ENCODE results near the gene C19orf85. TPM values are rescaled to one million over a fixed set of nuclear protein-coding genes. Genes with fewer than 3 reads are reported as not detected.

C19orf85 gene
- total RNA-seq, 2 experiments from 2014 or later: not detected

- H3K9me3 ChIP-seq (ENCODE audit: control insufficient read depth in 1 of 2, insufficient read depth in 1 of 2, low read length in 2 of 2): peaks cover 0 to 23% of the 10 kb centered on the region in 2 experiments
- no peak overlapping the region for H3K27ac ChIP-seq (ENCODE audit: low read depth in 1 of 2, low read length in 2 of 2)
- H3K27me3 ChIP-seq (ENCODE audit: control insufficient read depth in 1 of 2, insufficient read depth in 2 of 2, low read length in 2 of 2): peaks cover 53 to 70% of the 10 kb centered on the region in 2 experiments
- ChIA-PET CTCF (interaction anchor here (1.0 kb wide), 1 partner anchor 60 kb away, joined by 3 read pairs; no protein-coding TSS in a partner anchor), POLR2A (no interaction called here)
- intact Hi-C loops (cut with DNase I, micrococcal nuclease): no loop called here
- Mint-ChIP-seq H3K4me1 (ENCODE audit: low read depth) (peaks cover 33% of the 10 kb centered on the region), H3K9me3 (no peaks in the 10 kb centered on the region), H3K27me3 (peaks cover 65% of the 10 kb centered on the region), H3K4me3 (no peak overlapping the region), H3K27ac (no peak overlapping the region), H3K36me3 (ENCODE audit: low read depth) (no peaks in the 10 kb centered on the region)
- no peak for TF ChIP-seq CTCF (IDR thresholded peaks at IDR 0.05)
- no peak for ATAC-seq (ENCODE audit: poor library complexity)
- no peaks in the 10 kb centered on the region for H3K36me3 ChIP-seq (ENCODE audit: insufficient read depth, low read length)
- peaks cover 28% of the 10 kb centered on the region for H3K4me1 ChIP-seq (ENCODE audit: insufficient read depth, low read length)
- no peak for DNase-seq
- H3K4me3 ChIP-seq (ENCODE audit: low read length): no peak overlapping the region
Measured at GRCh38 chr19:55443824-55444480, 20.6 kb downstream of the C19orf85 start.

- Histone ChIP-seq H3K4me3 (ENCODE audit: low read length) (no peak within 1 kb of the TSS), H3K4me1 (ENCODE audit: insufficient read depth, low read length) (peaks cover 28% of the 10 kb centered on the region), H3K27ac (ENCODE audit: low read depth in 1 of 2, low read length in 2 of 2) (no peak within 1 kb of the TSS), H3K27me3 (ENCODE audit: control insufficient read depth in 1 of 2, insufficient read depth in 2 of 2, low read length in 2 of 2) (peaks cover 60 to 77% of the 10 kb centered on the region in 2 experiments), H3K9me3 (ENCODE audit: control insufficient read depth in 1 of 2, insufficient read depth in 1 of 2, low read length in 2 of 2) (peaks cover 0 to 29% of the 10 kb centered on the region in 2 experiments), H3K36me3 (ENCODE audit: insufficient read depth, low read length) (no peaks in the 10 kb centered on the region)
- POLR2A ChIA-PET: no interaction called here
- no peak for ATAC-seq (ENCODE audit: poor library complexity)
- DNase-seq: no peak
- Mint-ChIP-seq H3K9me3 (no peaks in the 10 kb centered on the region), H3K4me3 (no peak within 1 kb of the TSS), H3K36me3 (ENCODE audit: low read depth) (no peaks in the 10 kb centered on the region), H3K4me1 (ENCODE audit: low read depth) (peaks cover 33% of the 10 kb centered on the region), H3K27ac (no peak within 1 kb of the TSS), H3K27me3 (peaks cover 72% of the 10 kb centered on the region)
- no peak for TF ChIP-seq CTCF (IDR thresholded peaks at IDR 0.05)
- CTCF ChIA-PET: no interaction called here
- intact Hi-C loops (cut with DNase I, micrococcal nuclease): no loop called here
Measured at GRCh38 chr19:55443045-55443823, 21.3 kb downstream of the C19orf85 start, which contains the start of gene SHISA7. TSS of gene SHISA7 (minus strand) at chr19:55443300. CDS start at chr19:55442863, 437 bp downstream.

GRCh38 chr19:55442372-55442961, 22.1 kb downstream of the C19orf85 start:
- no peaks in the 10 kb centered on the region for H3K36me3 Mint-ChIP-seq (ENCODE audit: low read depth)
- no peak overlapping the region for H3K4me3 ChIP-seq (ENCODE audit: low read length)
- TF ChIP-seq CTCF (IDR thresholded peaks at IDR 0.05): no peak
- peak in 3 of 14 experiments; percentile 19 to 62 (median 53) for DNase-seq
- peaks cover 0 to 34% of the 10 kb centered on the region in 2 experiments for H3K9me3 ChIP-seq (ENCODE audit: control insufficient read depth in 1 of 2, insufficient read depth in 1 of 2, low read length in 2 of 2)
- no peak overlapping the region for H3K27ac Mint-ChIP-seq
- no peak overlapping the region for H3K4me3 Mint-ChIP-seq
- peaks cover 28% of the 10 kb centered on the region for H3K4me1 ChIP-seq (ENCODE audit: insufficient read depth, low read length)
- H3K4me1 Mint-ChIP-seq (ENCODE audit: low read depth): peaks cover 33% of the 10 kb centered on the region
- H3K27ac ChIP-seq (ENCODE audit: low read depth in 1 of 2, low read length in 2 of 2): no peak overlapping the region
- no peaks in the 10 kb centered on the region for H3K9me3 Mint-ChIP-seq
- peaks cover 76% of the 10 kb centered on the region for H3K27me3 Mint-ChIP-seq
- POLR2A ChIA-PET: no interaction called here
- no peaks in the 10 kb centered on the region for H3K36me3 ChIP-seq (ENCODE audit: insufficient read depth, low read length)
- peaks cover 63 to 83% of the 10 kb centered on the region in 2 experiments for H3K27me3 ChIP-seq (ENCODE audit: control insufficient read depth in 1 of 2, insufficient read depth in 2 of 2, low read length in 2 of 2)
- CTCF ChIA-PET: no interaction called here
- intact Hi-C loops (cut with DNase I, micrococcal nuclease): no loop called here
- peak; percentile 70 for ATAC-seq (ENCODE audit: poor library complexity)
